Renal cortical epithelial cell (primary cell): ENCODE data around the gene ENDOD1. TPM values are rescaled to one million over a fixed set of nuclear protein-coding genes. Genes with fewer than 3 reads are reported as not detected.
"Not testable (repeated sequence)": the region's sequence is repeated elsewhere in the genome, so short reads cannot be mapped to it uniquely, and the experiment has no call there.

Experiments
- DNase-seq: peaks from one replicate; pipeline ENCODE4 v3.0.0-alpha.2; 2011; ENCODE audit warnings: low read depth
- total RNA-seq: library from RNA; depleted of rRNA; stranded (reverse); fragments of >200 nt; gene quantifications from 2 replicates; pipeline ENCODE4 v1.2.3, GENCODE V29; 2014

ENDOD1 gene
- total RNA-seq = 47.9 and 51.4 TPM in 2 replicates

- peak; percentile 57 for DNase-seq
Observed at GRCh38 chr11:95089620-95090542, at the start of gene ENDOD1. ENDOD1 (plus strand) TSS chr11:95089846; CDS start chr11:95089928, 82 bp downstream.

DNA sequence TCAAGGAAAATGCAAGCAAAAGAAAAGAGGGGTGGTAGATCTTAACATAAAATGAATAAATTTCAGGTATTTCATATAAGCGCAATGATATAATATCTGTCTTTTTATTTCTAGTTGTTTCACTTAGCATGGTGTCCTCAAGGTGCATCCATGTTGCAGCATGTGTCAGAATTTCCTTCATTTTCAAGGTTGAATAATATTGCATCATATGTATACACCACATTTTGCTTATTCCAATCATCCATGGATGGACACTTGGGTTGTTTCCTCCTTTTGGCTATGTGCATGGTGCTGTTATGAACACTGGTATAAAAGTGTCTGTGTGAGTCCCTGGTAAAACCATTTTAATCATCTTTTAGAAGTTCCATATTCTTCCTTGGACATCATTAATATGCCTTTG lies 47.4 kb upstream of the ENDOD1 start:
- DNase-seq = no peak

DNA sequence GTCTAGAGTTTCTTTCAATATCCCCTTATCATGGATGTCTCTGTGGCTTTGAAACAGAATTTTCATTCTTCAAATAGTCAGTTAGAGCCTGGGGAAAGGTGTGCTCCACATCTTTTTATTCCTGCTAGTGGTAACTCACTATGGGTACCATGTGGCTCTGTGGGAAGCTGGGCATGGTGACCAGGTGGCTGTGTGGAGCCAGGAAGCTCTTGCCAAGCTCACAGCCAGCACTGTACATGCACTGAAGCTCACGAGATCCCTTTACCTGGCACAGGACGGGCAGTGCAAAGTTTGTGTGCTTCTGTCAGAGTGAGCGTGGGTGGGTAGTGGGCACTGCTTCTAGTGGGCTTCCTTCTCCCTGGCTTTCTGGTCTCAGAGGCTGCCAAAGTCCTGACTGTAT lies 46.7 kb upstream of the ENDOD1 start:
- DNase-seq = no peak

GRCh38 chr11:95044010-95044409 lies 45.6 kb upstream of the ENDOD1 start:
- no peak for DNase-seq

DNA sequence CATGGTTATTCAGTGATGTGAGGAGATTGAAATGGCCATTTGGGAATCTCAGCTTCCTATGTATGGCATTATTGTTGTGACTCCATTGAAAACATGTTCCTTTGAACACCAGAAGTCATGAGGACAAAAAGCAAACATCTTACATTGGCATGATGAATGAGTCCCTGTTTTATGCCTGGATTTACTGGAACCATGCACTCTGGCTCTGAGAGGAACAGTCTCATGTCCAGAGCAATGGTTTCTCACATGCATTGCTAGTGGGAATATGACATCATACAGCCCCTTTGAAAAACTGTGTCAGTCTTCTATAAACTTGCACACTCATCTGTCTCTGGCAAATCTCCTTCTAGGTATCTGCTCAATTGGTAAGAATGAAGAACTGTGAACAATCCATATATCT lies 43.8 kb upstream of the ENDOD1 start:
- no peak for DNase-seq

GRCh38 chr11:95049122-95049521 lies 40.5 kb upstream of the ENDOD1 start, which contains the start of gene KDM4F:
KDM4F (plus strand) TSS chr11:95049422.
- DNase-seq = not testable (repeated sequence)

DNA sequence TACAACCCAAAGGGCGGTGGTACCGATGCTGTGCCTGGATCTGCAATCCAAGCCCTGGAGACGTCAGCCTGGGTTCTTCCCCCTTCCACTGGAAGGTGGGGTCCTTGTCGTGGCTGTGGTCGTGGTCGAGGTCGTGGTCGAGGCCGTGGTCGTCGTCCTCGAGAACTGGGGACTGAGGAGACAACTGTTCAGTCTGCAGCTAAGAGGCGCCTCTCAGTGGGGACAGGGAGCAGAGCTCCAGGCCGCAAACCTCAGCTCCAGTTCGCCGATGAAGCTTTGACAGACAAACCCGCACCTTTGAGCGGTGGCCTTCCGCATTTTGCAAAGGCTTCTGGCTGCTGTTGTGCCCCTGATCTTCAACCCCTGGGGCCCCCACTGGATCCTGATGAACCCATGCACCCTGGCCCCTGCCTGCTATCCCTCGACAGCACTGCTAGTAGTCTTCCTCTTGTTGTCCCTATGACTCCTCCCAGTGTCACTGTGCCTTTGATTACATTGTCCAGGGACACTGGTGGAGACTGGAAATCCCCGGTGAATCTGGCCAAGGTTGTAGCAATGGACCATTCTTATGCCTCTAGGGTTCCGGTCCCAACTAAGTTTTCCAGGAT lies 38.9 kb upstream of the ENDOD1 start:
- no peak for DNase-seq

DNA sequence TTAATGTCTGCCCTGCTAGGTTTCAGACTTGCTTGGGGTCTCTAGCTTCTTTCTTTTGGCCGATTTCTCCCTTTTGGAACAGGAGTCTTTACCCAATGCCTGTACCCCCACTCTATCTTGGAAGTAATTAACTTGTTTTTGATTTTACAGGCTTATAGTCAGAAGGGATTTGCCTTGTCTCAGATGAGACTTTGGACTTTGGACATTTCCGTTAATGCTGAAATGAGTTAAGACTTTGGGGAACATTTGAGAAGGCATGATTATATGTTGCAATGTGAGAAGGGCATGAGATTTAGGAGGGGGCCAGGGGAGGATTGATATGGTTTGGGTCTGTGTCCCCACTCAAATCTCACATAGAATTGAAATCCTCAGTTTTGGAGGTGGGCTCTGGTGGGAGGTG lies 35.3 kb upstream of the ENDOD1 start:
- DNase-seq = peak; percentile 16

DNA sequence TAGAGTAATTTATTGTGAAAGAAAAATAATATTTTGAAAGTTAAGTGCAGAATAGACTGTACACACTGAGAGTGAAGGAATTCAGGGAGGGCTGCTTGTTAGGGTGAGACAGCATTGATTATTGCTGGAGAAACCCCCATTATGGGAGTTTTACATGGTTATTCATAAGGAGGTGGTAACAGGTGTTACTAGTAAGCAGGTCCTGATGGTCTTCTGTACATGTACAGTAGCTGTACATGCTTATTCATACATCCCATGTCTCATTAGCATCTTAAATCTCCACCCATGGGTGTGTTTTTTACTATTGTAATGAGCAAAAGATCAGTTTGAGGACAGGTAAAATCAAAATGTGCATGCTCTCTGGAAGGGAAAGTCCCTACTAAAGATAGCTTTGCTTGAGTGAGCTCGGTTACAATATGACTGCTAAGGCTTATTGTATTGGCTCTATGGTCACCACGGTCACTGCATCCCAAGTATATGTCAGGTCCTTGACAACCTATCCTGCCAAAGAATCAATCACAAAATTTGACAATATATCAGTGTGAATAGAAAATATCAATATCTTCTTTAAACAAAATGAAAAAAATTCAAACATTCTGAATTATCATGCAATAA lies 34.3 kb upstream of the ENDOD1 start:
- no peak for DNase-seq

DNA sequence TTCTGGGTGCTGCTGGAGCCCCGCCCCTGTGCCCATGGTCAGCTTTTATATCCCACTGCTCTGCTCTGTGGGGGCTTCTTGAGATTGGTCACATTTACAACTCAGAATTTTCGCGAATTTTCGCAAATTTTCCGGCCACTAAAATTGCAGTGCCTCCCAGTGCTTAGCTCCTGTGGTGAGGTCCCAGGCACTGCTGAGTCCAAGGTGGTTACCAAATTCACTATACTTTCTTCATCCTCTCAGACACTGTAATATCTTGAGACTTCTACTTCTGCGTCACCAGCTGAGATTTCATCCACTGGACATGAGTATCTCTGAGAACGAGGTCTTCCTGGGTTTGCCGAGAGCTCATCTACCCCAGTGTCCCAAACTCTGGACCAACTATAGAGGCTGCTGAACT lies 31.7 kb upstream of the ENDOD1 start:
- no peak for DNase-seq

GRCh38 chr11:95058621-95059020 lies 31.0 kb upstream of the ENDOD1 start:
- DNase-seq = no peak

- no peak for DNase-seq
Observed at GRCh38 chr11:95059046-95059445, 30.6 kb upstream of the ENDOD1 start.

DNA sequence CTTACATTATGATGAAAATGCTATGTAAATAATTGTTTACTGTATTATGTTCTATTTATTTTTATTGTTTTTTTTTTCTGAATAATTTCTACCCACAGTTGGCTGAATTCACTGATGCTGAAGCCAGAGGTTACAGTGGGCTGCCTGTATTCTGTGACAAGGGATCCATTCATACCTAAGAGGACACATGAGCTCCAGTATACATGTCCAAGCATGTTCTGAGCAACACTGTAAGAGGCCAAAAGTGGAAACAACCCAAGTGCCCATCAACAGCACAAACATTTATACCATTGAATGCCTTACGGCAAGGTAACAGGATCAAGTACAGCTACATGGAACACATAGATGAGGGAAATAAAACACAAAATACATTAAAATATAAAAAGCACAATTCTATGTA lies 24.3 kb upstream of the ENDOD1 start:
- DNase-seq = no peak

DNA sequence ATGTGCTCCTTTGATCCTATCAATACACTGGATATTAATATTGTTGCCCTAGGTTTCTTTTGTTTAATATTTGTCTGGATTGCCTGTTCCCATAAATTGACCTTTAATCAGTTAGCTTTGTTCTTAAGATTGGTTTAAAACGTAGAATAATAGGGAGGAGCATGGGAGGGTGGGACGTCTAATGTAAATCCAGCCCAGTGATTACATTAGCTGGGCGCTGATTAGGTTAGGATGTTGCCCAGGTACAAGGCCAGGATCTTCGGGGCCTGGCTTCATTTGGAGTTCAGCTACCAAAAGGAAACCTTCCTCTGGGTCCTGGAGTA lies 23.0 kb upstream of the ENDOD1 start, which contains the start of gene SRSF8:
Gene SRSF8 (plus strand): TSS at position 204 of the 323 bp plus-strand sequence. CDS start 308 bp downstream, outside the sequence.
- DNase-seq = peak; percentile 43

- DNase-seq = peak; percentile 40
Observed at GRCh38 chr11:95067039-95067840, 22.4 kb upstream of the ENDOD1 start.

GRCh38 chr11:95067841-95068219 lies 21.8 kb upstream of the ENDOD1 start:
- DNase-seq = peak; percentile 23

DNA sequence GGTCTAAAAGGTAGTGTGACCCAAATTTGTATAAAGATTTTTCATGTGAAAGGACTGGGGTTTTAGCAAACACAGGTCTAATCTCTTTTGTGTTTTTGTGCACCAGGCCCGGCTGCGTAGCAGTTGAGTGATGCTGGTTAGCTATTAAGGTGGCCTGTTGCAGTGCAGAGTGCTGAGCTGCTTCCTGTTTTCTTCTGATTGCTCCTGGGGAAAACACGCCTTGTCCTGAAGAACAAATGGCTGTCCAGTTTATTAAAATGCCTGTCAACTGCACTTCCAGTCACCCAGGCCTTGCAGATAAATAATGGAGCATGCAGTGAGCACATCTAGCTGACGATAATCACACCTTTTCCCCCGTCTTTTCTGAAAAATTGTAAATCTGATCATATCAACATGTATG lies 21.1 kb upstream of the ENDOD1 start:
- DNase-seq = peak; percentile 98

DNA sequence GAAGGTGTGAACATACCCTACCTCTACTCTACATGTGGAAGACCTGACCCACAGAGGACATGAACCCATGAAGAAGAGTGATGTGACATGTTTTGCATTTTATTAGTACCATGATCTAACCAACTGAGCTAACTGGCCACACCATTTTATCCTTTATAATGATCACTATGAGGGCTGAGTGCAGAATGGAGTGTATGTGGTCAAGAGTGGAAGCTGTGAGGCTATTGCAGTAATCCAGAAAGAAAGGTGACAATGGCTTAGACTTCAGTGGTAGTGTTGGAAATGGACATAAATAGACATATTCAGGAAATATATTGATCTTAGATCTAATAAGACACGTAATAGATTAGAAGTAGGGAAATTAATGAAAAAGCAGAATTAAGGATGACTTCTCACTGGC lies 19.2 kb upstream of the ENDOD1 start:
- DNase-seq = no peak

GRCh38 chr11:95072948-95073347 lies 16.7 kb upstream of the ENDOD1 start:
- DNase-seq = peak; percentile 38

DNA sequence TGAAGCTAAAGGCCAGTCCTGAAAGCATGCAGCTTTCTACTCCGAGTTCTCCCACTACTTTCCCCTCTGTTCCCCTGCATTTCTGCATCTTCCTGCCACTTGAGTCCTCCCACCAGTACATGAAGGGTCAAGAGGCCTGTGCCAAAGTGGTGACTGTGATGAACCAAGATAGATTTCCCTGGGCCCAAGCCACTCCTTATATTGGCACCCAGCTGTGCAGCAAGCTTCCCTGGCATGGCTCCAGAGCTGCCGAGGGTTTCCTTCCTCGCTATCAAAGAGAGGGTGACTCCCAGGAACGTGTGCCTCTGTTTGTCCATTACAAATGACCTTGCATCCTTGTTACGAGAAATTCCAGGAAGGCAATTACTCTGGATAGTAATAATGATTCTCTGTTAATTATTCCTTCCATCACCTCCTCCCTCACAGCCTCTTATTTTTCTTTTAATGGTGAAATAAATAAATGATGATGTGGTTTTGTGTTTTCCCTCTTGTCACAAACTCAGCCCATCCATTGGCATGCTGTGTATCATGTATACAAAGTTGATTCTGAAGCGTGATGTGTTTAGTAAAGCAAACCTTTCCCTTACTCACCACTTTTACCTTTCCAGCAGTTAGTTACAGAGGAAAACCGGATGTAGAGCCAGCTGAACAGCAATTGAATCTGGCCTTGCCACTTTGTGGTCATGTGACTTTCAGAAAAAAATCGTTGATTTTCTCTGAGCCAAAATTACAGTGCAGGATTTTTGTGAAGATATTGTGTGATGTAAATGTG lies 14.7 kb upstream of the ENDOD1 start:
- DNase-seq = peak; percentile 95

GRCh38 chr11:95076416-95076815 lies 13.2 kb upstream of the ENDOD1 start:
- peak; percentile 100 for DNase-seq
